NCI-H446 treated with DMSO at 0.1 percent for 48 hours (cell line): ENCODE measurements around the gene CAMKMT.
"Not testable (repeated sequence)": the region's sequence is repeated elsewhere in the genome, so short reads cannot be mapped to it uniquely, and the experiment has no call there.

ENCODE experiments used
- DNase-seq: peaks from one replicate; lab custom pipeline; 2025; lab: John Stamatoyannopoulos, UW

The CAMKMT gene

DNA sequence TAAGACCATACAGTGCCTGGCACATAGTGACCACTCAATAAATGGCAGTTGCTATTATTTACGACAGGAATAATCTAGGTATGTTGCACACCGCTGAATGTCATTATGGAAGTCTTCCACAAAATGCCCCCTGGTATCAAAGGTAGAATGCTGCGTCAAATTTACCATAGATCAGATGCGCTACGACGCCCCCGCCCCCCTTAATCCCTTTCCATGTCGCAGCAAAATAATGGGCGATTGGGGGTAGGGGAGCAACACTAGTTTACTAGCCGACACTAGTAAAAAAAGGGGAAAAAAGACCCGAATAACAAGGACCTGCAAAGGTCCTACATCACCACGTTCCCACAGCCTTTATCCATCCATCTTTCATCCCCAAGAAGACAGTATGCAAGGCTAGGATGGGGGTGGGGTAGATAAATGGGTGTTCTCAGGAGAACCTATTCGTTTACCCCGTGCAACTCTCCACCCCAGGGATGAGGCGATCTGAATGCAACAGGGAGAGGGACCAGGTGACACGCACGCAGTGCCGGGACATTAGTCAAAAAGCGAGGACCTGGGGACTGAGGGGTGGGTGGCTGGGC lies 908 bp upstream of the CAMKMT start:
- DNase-seq, result no peak

DNA sequence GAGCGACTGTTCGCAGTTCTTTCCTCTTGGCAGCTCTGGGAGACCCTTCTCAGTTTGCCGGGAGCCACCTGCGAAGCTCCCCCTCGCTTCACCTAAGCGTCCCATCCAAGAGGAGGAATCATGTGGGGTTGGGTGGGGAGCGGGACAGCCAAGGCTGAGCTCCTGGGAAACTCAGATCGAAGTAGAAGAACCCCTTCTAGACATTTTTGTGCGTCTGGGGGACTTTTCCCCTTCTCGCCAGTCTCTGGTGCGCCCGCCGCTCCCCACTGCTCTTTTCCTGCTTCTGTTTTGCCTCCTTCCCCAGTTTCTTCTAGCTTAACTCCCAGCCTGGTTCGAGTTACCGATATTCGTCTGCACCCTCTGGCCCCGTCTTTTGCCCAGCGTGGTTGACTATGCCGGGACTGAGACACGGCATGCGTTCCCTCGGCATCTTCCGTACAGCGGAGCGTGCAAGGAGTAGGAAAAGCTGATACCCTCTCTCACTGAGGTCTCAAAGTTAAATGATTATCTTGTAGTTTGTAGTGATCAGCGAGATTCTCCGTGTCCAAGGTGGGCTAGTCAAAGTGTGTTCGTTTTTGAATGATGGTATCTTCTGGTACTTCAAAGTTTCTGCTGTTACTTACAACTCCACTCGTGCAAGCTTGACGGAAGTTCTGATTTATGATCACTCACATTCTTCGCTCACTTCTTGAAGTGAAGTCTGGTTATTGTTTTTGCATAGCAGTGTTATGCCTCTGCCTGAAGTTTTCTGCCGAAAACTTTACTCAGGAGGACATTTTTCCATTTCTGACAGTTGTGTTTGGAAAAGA lies 664 bp downstream of the CAMKMT start:
- DNase-seq, result no peak

DNA sequence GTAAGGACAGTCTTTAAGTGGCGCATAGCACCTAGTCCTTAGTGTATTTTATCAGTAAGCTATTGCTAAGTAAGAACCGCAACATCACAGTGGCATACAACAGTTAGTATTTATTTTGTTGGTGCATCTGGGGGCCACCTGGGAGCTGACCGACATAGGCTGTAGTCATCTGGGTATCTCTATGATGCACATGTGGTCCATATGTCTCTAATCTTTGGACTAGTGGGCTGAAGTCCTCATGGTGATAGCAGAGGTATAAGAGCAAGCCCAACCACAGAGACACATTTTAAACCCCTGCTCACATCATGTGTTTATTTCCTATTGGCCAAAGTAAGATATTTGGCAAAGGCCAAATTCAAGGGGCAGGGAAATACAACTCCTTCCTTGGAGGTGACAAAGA lies 2.9 kb downstream of the CAMKMT start:
- DNase-seq, result no peak

DNA sequence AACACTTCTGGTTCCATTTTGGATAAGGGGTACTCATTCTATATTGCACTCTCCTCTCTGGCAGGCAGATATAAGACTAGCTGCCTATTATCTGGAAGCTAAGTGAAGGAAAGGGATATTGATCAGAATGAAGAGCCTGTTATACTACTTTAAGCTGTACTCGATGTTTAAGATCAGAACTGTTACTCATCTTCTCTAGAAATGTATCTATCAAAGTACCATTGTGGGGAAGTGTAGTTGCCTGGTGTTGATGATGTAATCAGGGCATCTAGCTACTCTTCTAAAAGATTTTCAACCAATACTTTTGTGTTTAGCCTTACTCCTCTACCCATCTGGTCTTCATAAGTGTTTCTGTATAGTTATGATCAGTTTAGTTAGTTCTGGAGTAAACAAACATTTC lies 5.8 kb downstream of the CAMKMT start:
- no peak for DNase-seq

DNA sequence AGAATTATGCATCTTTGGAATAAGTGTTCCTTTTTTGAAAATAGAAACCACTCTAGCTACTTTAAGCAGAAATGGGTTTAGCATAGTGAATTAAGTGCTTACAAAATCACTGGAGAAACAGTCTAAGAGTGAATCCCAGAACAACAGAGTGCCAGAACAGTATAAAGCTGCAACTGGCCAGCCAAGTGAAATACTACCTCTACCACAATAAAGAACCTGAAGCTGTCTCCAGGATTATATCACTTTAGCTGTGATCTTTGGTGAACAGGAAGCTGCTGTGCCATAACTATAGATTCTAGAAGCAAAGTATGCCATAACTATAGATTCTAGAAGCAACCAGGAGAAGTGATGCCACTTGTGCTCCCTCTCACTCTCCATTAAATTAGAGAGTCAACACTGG lies 7.6 kb downstream of the CAMKMT start:
- no peak for DNase-seq

DNA sequence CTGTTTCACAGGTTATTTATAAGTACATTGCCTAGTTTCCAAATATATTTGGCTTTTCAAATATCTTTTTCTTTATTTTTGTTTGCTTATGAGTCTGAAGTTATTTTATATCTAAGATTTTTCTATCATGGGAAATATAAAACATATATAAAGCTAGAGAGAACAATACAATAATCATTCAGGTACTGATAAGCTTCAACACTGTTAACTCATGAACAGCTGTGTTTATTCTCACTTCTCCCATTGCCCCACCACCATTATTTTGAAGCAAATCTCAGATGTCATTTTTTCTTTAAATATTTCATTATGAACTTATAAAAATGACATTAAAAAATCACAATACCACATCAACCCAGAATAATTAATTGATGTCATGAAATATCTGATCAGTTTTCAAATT lies 9.7 kb downstream of the CAMKMT start:
- DNase-seq, result no peak

DNA sequence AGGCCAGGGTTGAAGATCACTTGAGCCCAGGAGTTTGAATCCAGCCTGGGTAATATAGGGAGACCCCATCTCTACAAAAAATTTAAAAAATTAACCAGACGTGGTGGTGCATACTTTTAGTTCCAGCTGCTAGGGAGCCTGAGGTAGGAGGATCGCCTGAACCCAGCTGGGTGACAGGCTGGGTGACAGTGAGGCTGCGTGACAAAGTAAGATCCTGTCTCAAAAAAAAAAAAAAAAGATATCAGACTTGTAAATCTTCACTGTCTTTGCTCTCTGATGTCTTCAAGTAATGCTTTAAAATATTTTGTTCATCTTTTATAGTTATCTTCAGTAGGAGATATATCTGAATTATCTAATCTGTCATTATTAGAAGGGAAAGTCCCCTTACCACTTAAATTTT lies 10.5 kb downstream of the CAMKMT start:
- DNase-seq, result no peak

DNA sequence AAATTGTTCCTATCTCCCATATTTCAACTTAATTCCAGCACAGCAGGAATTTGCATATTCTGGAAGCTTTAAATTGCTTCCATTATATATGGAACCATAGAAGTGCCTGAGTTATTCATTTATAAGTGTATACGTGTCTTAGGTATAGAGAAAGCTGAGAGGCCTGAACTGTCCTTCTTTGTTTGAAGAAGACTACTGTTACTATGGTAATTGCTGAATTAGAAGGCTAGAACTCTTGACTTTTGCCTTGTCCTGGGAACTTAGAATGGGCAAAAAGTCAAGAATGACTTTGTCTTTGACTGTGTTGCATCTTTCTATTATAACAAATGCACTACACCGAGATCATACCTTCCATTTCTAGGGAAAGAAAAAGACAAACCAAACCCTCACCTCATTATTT lies 15.7 kb downstream of the CAMKMT start:
- no peak for DNase-seq

DNA sequence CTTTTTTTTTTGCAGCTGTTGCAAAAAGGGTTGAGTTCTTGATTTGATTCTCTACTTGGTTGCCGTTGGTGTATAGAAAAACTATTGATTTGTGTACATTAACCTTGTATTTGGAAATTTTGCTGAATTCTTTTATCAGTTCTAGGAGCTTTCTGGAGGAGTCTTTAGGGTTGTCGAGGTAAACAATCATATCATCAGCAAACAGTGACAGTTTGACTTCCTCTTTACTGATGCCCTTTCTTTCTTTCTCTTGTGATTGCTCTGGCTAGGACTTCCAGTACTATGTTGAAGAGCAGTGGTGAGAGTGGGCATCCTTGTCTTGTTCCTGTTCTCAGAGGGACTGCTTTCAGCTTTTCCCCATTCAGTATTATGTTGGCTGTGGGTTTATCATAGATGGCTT lies 23.5 kb downstream of the CAMKMT start:
- DNase-seq, result not testable (repeated sequence)

DNA sequence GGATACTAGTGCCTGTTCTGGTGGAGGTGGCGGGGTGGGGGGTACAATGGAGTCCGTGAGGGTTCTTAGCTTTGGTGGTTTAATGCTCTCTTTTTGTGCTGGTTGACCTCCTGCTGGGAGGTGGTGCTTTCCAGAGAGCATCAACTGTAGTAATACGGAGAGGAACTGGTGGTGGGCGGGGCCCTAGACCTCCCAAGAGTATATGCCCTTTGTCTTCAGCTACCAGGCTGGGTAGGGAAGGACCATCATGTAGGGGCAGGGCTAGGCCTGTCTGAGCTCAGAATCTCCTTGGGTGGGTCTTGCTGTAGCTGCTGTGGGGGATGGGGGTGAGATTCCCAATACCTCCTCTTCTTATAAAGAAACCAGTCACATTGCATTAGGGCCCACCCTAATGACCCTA lies 27.1 kb downstream of the CAMKMT start:
- no peak for DNase-seq

DNA sequence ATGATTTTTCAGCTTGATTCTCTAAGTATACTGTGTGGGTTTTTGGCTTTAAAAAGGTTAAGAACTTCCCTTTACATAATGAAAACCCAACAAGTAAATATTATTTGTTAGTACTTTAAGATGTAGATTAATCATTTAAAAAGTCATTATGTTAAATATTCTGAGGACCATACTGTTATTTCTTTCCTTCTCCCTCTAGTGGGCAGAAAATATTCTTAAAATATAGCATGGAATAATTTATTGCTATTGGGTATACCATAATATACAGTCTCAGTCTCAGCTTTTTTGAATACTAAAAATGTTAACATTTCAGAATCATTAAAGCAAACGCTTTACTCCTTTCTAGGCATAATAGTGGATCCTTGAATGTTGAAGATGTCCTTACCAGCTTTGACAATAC lies 28.1 kb downstream of the CAMKMT start:
- no peak for DNase-seq

DNA sequence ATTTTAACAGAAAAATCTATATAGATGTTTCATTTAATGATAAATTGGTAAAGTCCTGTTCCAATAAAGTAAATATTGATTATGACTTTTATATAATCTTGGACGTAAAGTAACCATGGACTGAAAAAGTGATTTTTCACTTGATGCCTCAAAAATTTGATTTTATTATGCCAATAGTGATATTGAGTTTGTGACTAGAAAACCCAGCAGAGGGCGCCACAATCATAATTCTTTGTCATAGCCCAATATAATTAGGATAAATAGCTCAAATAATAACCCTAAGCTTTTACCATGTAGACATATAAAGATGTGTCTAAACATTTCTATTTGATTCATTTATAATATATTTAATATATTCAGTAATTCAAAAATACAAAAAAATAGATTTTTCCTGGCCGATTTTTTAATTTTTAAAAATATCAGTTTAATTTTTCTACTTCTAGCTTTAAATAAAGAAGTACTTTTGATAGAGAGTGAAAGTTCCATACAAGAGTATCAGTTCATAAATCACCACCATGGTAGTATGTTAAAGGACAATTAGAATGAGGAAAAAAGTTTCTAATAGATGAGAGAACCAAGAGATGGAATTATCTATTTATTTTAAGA lies 30.7 kb downstream of the CAMKMT start:
- no peak for DNase-seq

DNA sequence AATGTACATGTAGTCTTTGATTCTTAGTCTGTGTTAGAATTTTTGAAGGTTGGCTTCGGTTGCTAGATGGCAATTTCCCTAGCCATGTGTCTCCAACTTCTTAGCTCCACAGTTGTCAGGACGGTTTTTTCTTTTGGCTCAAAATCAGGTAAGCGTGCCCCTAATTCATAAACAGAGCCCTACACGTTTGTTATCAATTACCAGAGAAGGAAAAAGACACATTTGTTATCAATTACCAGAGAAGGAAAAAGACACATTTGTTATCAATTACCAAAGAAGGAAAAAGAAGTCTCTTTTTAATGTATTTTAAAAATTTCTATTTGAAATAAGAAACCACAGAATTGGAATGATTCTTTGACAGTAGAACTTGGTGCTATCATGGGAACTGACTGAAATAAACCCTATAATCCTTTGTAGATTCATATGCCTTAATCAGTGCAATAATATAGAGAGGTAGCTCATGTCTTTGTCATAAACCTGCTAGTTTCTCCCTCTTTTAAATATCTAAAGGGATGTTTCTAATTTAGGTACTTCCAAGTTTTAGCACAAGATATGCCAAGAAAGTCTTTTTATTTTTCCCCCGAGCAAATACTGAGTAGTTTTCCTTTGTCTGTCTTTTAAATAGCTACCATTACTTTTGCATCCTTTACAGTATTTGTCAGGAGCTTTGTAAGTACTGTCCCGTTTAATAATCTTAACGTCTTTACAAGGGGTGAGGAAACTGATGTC lies 35.9 kb downstream of the CAMKMT start:
- DNase-seq, result no peak

DNA sequence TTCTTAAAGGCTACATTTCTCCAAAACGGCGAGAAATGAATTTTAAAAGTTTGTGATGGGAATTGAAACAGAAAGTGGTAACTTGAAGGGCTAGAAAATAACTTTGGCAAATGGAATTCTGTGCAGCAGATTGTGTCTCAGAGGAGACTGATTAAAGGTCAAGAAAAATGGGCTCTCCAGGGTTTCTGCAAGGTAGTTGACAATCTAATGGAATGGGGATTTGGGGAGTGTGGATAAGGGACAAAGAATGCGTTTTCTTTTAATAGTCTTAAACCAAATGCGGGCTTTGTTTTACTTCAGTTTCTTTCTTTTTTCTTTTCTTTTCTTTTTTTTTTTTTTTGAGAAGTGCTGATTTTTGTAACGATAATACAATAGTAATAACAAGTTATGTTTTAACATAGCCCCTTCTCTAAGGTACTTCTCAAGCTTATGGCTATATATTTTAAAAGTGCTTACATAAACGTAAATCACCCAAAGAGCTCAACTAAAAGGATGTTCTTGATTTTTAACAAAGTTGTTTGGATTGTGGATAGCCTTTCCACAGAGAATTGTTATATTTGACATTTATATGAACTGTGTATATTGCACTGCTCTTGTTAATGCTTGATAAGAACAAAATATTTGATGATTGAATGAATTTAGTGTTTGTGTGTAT lies 36.6 kb downstream of the CAMKMT start:
- no peak for DNase-seq

DNA sequence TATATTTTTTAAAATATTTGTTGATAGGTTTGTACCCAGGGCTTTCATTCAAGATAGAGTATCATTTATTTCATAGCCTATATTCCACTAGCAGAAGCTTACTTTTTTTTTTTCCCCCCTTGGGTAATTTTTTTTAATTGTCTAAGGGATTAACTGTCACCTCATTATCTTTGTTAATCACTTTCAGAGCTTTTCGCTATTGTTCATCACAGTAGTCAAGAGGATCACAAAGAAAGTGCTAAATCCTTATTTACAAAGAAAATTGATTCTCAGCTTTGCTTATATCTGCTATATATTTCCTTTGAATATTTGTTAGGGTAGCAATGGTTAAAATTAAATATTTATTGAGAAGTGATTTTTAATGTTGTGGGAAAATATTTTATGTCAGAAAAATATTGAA lies 59.0 kb downstream of the CAMKMT start:
- no peak for DNase-seq

DNA sequence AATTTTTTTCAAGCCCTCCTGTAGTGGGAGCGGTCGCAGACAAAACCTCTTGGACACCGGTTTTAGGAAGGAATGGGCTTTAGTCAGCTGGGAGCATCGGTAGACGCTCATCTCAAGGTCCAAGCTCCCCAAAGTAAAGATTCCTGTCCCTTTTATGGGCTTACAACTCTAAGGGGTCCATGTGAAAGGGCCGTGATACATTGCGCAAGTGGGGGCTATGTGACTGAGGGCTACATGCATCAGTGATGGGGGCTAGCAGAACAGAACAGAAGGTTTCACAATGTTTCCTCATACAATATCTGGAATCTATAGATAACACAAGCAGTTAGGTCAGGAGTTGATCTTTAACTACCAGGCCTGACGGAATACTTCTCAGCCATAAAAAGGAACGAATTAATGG lies 62.5 kb downstream of the CAMKMT start:
- DNase-seq, result no peak

DNA sequence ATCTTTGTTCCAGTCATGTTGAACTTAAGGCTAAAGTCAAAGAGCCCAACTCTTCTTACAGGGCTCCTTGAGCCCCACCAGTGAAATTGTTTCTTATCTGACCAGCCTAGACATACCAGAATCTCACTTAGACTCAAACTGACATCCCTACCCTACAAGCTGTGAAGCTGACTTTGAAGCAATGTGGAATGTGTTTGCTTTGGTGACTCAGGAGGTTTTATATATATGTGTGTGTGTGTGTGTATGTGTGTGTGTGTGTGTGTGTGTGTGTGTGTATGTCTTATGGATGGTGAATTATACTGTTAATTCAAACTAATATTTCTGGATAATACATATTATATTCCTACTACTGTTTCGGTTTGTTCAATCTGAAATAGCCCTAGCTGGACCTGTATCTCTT lies 67.3 kb downstream of the CAMKMT start:
- no peak for DNase-seq

DNA sequence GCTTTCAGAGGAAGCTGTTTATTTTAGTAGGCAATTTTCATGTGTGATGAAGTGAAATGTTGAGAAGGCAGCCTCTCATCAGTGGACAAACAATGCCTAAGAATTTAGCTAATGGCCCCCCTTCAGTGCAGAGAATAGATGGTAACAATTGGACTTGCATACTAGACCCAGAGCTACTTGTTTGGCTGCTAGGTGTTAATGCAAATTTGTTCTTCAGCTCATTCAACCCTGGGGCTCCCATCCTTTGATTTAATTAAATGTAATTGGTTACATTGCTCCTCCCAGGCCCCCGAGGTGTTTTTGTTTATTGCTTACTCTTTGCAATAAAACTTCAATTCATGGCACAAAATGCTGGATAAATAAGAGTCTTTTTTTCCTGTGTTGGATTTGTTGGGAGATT lies 68.6 kb downstream of the CAMKMT start:
- DNase-seq, result no peak

DNA sequence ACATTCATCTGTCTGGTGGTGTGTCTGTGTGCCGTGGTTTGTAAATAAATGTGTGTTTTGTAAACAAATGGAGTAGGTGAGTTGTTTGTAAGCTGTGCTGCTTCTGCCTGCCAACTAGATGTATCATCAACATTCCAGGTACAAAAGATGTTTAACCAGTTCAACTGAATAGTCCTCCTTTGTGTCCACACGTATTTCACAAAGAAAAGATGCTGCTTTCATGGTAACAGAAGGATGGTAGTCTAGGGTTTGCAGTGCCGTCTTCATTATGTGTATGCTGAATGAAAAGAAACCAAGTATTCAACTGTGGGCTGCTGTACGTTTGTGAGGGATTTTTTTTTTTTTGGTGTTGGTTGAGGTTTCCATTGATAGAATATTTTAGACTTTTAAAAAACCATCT lies 72.1 kb downstream of the CAMKMT start:
- DNase-seq, result no peak

DNA sequence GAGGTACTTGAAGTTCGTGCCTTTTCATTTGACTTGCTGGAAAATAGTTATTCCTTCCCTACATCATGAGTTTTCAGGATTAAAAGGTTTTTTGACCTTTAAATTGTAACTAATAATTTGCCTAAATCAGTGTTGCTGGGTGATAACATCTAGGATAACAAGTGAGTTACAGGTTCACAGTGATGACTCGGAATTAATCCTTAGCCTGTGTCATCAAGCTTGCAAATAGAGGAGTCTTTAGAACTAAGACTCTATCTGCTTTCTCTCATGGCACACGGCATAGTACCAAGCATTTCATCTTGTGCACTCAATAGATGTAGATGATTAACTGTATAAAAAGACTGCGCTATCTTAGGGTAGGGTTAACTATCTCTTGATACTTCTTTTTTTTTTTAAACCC lies 79.5 kb downstream of the CAMKMT start:
- DNase-seq, result no peak

DNA sequence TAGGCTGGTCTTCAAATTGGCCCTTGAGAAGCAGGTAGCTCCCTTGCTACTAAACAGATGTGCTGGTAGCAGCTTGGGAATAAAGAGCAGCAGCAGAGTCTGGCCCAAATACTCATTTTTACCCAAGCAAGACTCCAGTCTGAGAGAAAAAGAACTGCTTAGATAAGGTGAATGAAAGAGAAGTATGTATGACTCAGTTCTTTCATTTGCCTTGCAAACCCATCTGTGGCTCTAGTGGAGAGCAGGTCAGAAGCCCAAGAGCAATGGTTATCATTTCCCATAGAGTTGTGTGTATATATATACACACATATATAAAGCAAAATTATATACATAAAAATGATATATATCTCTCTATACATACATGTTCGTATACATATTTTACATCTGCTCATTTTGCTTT lies 80.3 kb downstream of the CAMKMT start:
- no peak for DNase-seq

DNA sequence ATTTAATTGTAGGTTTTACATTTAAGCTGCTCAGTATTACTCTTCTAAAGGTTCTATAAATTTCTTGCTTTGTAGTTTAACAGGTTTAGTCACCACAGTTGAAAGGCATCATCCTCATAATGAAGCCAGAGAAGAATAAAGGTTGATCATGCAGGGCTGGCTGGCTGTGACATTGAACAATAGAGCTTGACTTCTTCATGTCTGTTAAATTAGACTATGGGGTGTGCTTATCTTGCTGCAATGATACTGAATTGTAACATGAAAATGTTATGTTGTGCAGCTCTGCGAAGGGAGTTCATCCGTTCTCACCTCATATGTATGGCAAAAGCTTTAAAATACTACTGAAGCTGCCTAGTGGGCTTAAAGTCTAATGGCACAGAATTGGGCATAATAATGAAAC lies 81.8 kb downstream of the CAMKMT start:
- no peak for DNase-seq
